GM19455 (cell line): ENCODE results near the gene PCNT.

ENCODE experiments used
- ATAC-seq: cut with Tn5 transposase; IDR thresholded peaks from one replicate; pipeline ENCODE4 v1.9.1; 2021; ENCODE audit not compliant: unreplicated experiment

PCNT gene

GRCh38 chr21:46323710-46324389 is at the start of gene PCNT, which contains the start of gene C21orf58:
Gene PCNT, plus strand, starts transcription at chr21:46324156. Its CDS starts 73 bp downstream, at chr21:46324229.
Gene C21orf58, minus strand, starts transcription at chr21:46323870. Its CDS starts 1,132 bp downstream, at chr21:46322738.
- peak; percentile 74 for ATAC-seq

- no peak for ATAC-seq
Measured at GRCh38 chr21:46274797-46275390, 49.1 kb upstream of the PCNT start.

GRCh38 chr21:46284077-46284644 is 39.8 kb upstream of the PCNT start:
- no peak for ATAC-seq

GRCh38 chr21:46284733-46285132 is 39.2 kb upstream of the PCNT start:
- no peak for ATAC-seq

GRCh38 chr21:46285206-46285661 is 38.7 kb upstream of the PCNT start, which contains the start of gene MCM3AP:
Gene MCM3AP, minus strand, starts transcription at chr21:46285611. Its CDS starts 325 bp downstream, at chr21:46285286.
- ATAC-seq = no peak

- peak; percentile 83 for ATAC-seq
Measured at GRCh38 chr21:46285761-46286647, 38.0 kb upstream of the PCNT start, which contains the start of gene YBEY. Gene YBEY, plus strand, starts transcription at chr21:46286342. Its CDS starts 572 bp downstream, at chr21:46286914.

GRCh38 chr21:46286648-46287002 is 37.3 kb upstream of the PCNT start:
- peak; percentile 6 for ATAC-seq

- ATAC-seq = no peak
Measured at GRCh38 chr21:46287541-46287940, 36.4 kb upstream of the PCNT start.

- no peak for ATAC-seq
Measured at GRCh38 chr21:46289655-46290179, 34.2 kb upstream of the PCNT start.

GRCh38 chr21:46291561-46291960 is 32.4 kb upstream of the PCNT start:
- ATAC-seq = no peak

GRCh38 chr21:46294647-46295176 is 29.2 kb upstream of the PCNT start:
- ATAC-seq = no peak

- ATAC-seq = no peak
Measured at GRCh38 chr21:46295177-46295770, 28.7 kb upstream of the PCNT start.

- ATAC-seq = peak; percentile 85
Measured at GRCh38 chr21:46295996-46296752, 27.8 kb upstream of the PCNT start.

GRCh38 chr21:46297338-46298271 is 26.4 kb upstream of the PCNT start:
- ATAC-seq = no peak

GRCh38 chr21:46299167-46299566 is 24.8 kb upstream of the PCNT start:
- no peak for ATAC-seq

- ATAC-seq = no peak
Measured at GRCh38 chr21:46301759-46302158, 22.2 kb upstream of the PCNT start.

- ATAC-seq = no peak
Measured at GRCh38 chr21:46304437-46304836, 19.5 kb upstream of the PCNT start.

GRCh38 chr21:46304955-46305354 is 19.0 kb upstream of the PCNT start:
- no peak for ATAC-seq
